Endothelial cell of umbilical vein (primary cell): ENCODE results near the gene UTS2. TPM values are rescaled to one million over a fixed set of nuclear protein-coding genes. Genes with fewer than 3 reads are reported as not detected.

Experiments used
- BruUV-seq: library from RNA; stranded (reverse); fragments of 400-500 nt; replicated peaks from 2 replicates; lab custom pipeline; 2021; lab: Mats Ljungman, UMichigan
- CTCF ChIA-PET: fragments of 300-600, 350-600 bp; sonication (Branson Sonifier 250); formaldehyde crosslinking; loops from one replicate; lab custom pipeline; 2021; ENCODE audit warnings: antibody characterized with exemption, inconsistent platforms; lab: Charles Lee
- POLR2A ChIA-PET: fragments of 300-600, 350-600 bp; sonication (Branson Sonifier 250); formaldehyde crosslinking; loops from one replicate; lab custom pipeline; 2021; ENCODE audit warnings: antibody characterized with exemption, inconsistent platforms; lab: Charles Lee
- DNase-seq: peaks from one replicate; pipeline ENCODE4 v3.0.0-alpha.2; 2011; ENCODE audit warnings: low read depth, low spot score
- FAIRE-seq: peaks from 2 replicates; lab custom pipeline; 2011; peaks lifted over from hg19 to GRCh38; lab: Jason Lieb, UNC
- H2AFZ ChIP-seq: 2 replicates; pipeline ENCODE4 v1.6.0; 2012; ENCODE audit warnings: low read depth, low read length, control low read depth, inconsistent platforms
- H3K27ac ChIP-seq: 2 replicates; pipeline ENCODE4 v1.5.1; 2011; ENCODE audit warnings: low read depth, mild to moderate bottlenecking, control low read depth, low read length, moderate library complexity; ENCODE audit not compliant: insufficient read depth
- H3K27me3 ChIP-seq, 2 experiments: 2 replicates each; pipeline versions ENCODE4 v1.6.0 to v1.6.1; 2011; ENCODE audit warnings: low read length in 2 of 2, mixed read lengths in 1 of 2; ENCODE audit not compliant: control insufficient read depth in 2 of 2, insufficient read depth in 2 of 2
- H3K36me3 ChIP-seq, 2 experiments: 2 replicates in 1 of 2; 3 replicates in 1 of 2; pipeline ENCODE4 v1.5.1; 2011; ENCODE audit warnings: low read length in 2 of 2, mild to moderate bottlenecking in 1 of 2, moderate library complexity in 1 of 2; ENCODE audit not compliant: control insufficient read depth in 2 of 2, insufficient read depth in 2 of 2; ENCODE audit errors: extremely low read depth in 1 of 2
- H3K4me1 ChIP-seq: 3 replicates; pipeline ENCODE4 v1.5.1; 2011; ENCODE audit warnings: mild to moderate bottlenecking, low read length; ENCODE audit not compliant: control insufficient read depth, insufficient read depth; ENCODE audit errors: extremely low read depth
- H3K4me2 ChIP-seq: 2 replicates; pipeline ENCODE4 v1.6.1; 2011; ENCODE audit warnings: low read length, control low read depth, mixed read lengths; ENCODE audit not compliant: insufficient read depth
- H3K4me3 ChIP-seq, 3 experiments: fragments of 200-600 bp in 1 of 3; sonication (generic), shearing (Covaris generic) in 1 of 3; replicated peaks in 1 of 3; 2 replicates each; pipeline ENCODE4 v1.5.1; 2011 to 2016; ENCODE audit warnings: control low read depth in 3 of 3, low read length in 3 of 3, mild to moderate bottlenecking in 2 of 3, inconsistent platforms in 1 of 3, low read depth in 1 of 3, moderate library complexity in 1 of 3; ENCODE audit not compliant: insufficient read depth in 1 of 3
- H3K79me2 ChIP-seq: 2 replicates; pipeline ENCODE4 v1.6.0; 2012; ENCODE audit warnings: low read length, inconsistent platforms; ENCODE audit not compliant: control insufficient read depth, insufficient read depth
- H3K9ac ChIP-seq: replicated peaks from 2 replicates; pipeline ENCODE3; 2011; ENCODE audit warnings: low read length, control low read depth; ENCODE audit not compliant: insufficient read depth; ENCODE audit errors: extremely low read depth
- H3K9me1 ChIP-seq: replicated peaks from 3 replicates; pipeline ENCODE4 v1.6.0; 2011; ENCODE audit warnings: mild to moderate bottlenecking, low read length; ENCODE audit not compliant: control insufficient read depth, insufficient read depth; ENCODE audit errors: extremely low read depth
- H3K9me3 ChIP-seq: replicated peaks from 2 replicates; pipeline ENCODE4 v1.5.1; 2012; ENCODE audit warnings: low read length, inconsistent platforms; ENCODE audit not compliant: control insufficient read depth, insufficient read depth
- H4K20me1 ChIP-seq: replicated peaks from 2 replicates; pipeline ENCODE3; 2011; ENCODE audit warnings: mild to moderate bottlenecking, low read length; ENCODE audit not compliant: control insufficient read depth, insufficient read depth; ENCODE audit errors: extremely low read depth
- CTCF ChIP-seq, 2 donors: IDR thresholded peaks; 1 replicate in 1 of 2; 2 replicates in 1 of 2; pipeline ENCODE4 v1.5.1; 2011; ENCODE audit warnings: low read length in 2 of 2, mild to moderate bottlenecking in 2 of 2, moderate library complexity in 2 of 2, control low read depth in 1 of 2, inconsistent platforms in 1 of 2, low read depth in 1 of 2; ENCODE audit not compliant: insufficient read depth in 1 of 2; ENCODE audit errors: extremely low read depth in 1 of 2
- EZH2 ChIP-seq: IDR thresholded peaks from 2 replicates; pipeline ENCODE4 v1.6.1; 2012; ENCODE audit warnings: borderline replicate concordance, low read depth, mild to moderate bottlenecking, moderate library complexity, low read length, inconsistent platforms; ENCODE audit not compliant: severe bottlenecking
- FOS ChIP-seq: IDR thresholded peaks from 2 replicates; pipeline ENCODE4 v1.6.1; 2011; ENCODE audit warnings: mild to moderate bottlenecking, low read length, moderate library complexity, borderline replicate concordance; ENCODE audit not compliant: insufficient read depth
- GATA2 ChIP-seq: IDR thresholded peaks from 2 replicates; pipeline ENCODE4 v1.7.0; 2011; ENCODE audit warnings: low read depth, mild to moderate bottlenecking, moderate library complexity, mixed read lengths, low read length; ENCODE audit not compliant: insufficient read length, insufficient read depth
- JUN ChIP-seq: IDR thresholded peaks from 2 replicates; pipeline ENCODE4 v1.6.1; 2011; ENCODE audit warnings: borderline replicate concordance, low read depth; ENCODE audit not compliant: insufficient read length, insufficient read depth
- MAX ChIP-seq: IDR thresholded peaks from 2 replicates; pipeline ENCODE4 v1.6.1; 2011; ENCODE audit not compliant: insufficient read depth, insufficient read length
- MYC ChIP-seq: IDR thresholded peaks from one replicate; pipeline ENCODE4 v1.6.1; 2011; ENCODE audit warnings: mild to moderate bottlenecking, low read depth, low read length
- POLR2A ChIP-seq: IDR thresholded peaks from 2 replicates; pipeline ENCODE4 v1.6.1; 2012; ENCODE audit warnings: low read depth, mild to moderate bottlenecking, control low read depth, low read length
- POLR2AphosphoS5 ChIP-seq: IDR thresholded peaks from 2 replicates; pipeline ENCODE4 v1.6.1; 2012; ENCODE audit warnings: low read depth, mild to moderate bottlenecking, control low read depth, low read length, moderate library complexity; ENCODE audit not compliant: insufficient read depth
- dilution Hi-C: fragments of 300-500 bp; cut with MboI; formaldehyde crosslinking; loops from one replicate; pipeline ENCODE4 v1.15.0; 2019; ENCODE audit warnings: low sequenced_read_pairs; ENCODE audit not compliant: extremely low pct_ligation_motif_present
- intact Hi-C: fragments of 100-400 bp; cut with micrococcal nuclease; formaldehyde crosslinking; loops from one replicate; pipeline ENCODE4 v1.10.0; 2022
- polyA plus RNA-seq, 4 experiments: library from polyadenylated mRNA; depleted of rRNA in 3 of 4; stranded (reverse) in 3 of 4; unstranded in 1 of 4; fragments of >200 nt; gene quantifications; 2 replicates each; pipeline versions ENCODE4 v1.2.1 to v1.2.3, GENCODE V29; 2011 to 2012; ENCODE audit warnings: missing spikeins in 1 of 4
- total RNA-seq: library from RNA; stranded (reverse); gene quantifications from 2 replicates; pipeline ENCODE4 v1.2.3, GENCODE V29; 2021

Gene UTS2
- total and polyA plus RNA-seq, 2 donors (not counting 3 experiments of a cell fraction or from before 2014, with no cell fraction given), result not detected

GRCh38 chr1:7860130-7860529 lies 7.3 kb upstream of the UTS2 start:
- dilution Hi-C loops (no loop called here), intact Hi-C loops (no loop called here)
- no peaks in the 10 kb centered on the region for H4K20me1 ChIP-seq
- H2AFZ ChIP-seq, result no peak overlapping the region
- H3K36me3 ChIP-seq, result no peaks in the 10 kb centered on the region
- no peaks in the 10 kb centered on the region for H3K4me1 ChIP-seq
- POLR2A ChIA-PET, result no interaction called here
- no peaks in the 10 kb centered on the region for H3K27me3 ChIP-seq
- FAIRE-seq (no peak), DNase-seq (no peak)
- no peak overlapping the region for H3K27ac ChIP-seq
- no peak overlapping the region for H3K4me2 ChIP-seq
- H3K79me2 ChIP-seq, result no peaks in the 10 kb centered on the region
- no TSS peak for BruUV-seq
- H3K9me1 ChIP-seq, result no peaks in the 10 kb centered on the region
- H3K9ac ChIP-seq, result no peak overlapping the region
- H3K4me3 ChIP-seq, result no peak overlapping the region
- TF ChIP-seq POLR2A, result no peak
- TF ChIP-seq POLR2AphosphoS5, result no peak
- TF ChIP-seq MYC, result no peak
- no peak for TF ChIP-seq MAX
- TF ChIP-seq EZH2, result no peak
- TF ChIP-seq FOS, result no peak
- no peak for TF ChIP-seq GATA2
- no peak for TF ChIP-seq CTCF (IDR thresholded peaks at IDR 0.05; ENCODE audit: extremely low read depth in 1 of 2, insufficient read depth in 1 of 2, low read depth in 1 of 2, low read length in 2 of 2)
- TF ChIP-seq JUN, result no peak
- H3K9me3 ChIP-seq, result no peaks in the 10 kb centered on the region
- CTCF ChIA-PET, result no interaction called here
